HG03135 (cell line): ENCODE data around the gene FRMD4B.
"Not testable (repeated sequence)": the region's sequence is repeated elsewhere in the genome, so short reads cannot be mapped to it uniquely, and the experiment has no call there.

ENCODE experiments used
- ATAC-seq: cut with Tn5 transposase; IDR thresholded peaks from one replicate; pipeline ENCODE4 v1.9.1; 2021; ENCODE audit warnings: mild to moderate bottlenecking, moderate library complexity; ENCODE audit not compliant: unreplicated experiment

FRMD4B gene

DNA sequence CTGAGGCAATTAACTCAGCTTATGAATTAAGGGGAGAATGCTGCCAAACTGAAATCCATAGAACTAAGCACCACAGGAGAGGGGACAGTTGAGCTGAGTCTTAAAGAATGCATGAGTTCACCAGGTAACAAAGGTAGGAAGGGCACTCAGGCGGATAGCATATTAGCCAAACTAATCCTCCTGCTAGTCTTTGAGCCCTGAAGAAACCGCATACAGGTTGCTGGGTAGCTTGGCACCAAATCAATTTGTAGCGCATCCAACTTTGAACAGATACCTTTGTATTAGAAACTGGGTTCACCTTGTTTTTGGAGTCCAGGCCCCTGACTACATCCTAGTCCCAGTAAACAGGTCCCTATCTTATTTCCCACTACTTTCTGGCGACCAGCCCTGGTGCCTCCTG lies 93.7 kb downstream of the FRMD4B start:
- no peak for ATAC-seq

DNA sequence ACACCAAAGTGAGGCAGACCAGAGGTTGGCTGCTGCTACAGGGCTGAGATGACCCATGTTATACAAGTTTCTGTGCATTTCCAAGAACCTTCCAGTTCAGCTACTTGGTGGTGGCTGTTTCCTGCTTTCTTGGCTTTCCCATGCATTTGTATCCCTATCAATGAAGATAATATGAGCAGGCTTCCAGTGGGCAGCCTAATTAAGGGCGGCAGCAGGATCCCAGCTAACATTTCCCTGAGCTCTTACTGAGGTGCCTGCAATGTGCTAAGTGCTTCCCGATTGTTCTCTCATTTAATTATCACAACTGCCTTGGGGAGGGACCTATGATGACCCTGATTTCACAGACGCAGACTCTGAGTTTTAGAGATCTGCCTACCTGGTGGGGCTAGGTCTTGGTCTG lies 95.5 kb downstream of the FRMD4B start:
- ATAC-seq: no peak

DNA sequence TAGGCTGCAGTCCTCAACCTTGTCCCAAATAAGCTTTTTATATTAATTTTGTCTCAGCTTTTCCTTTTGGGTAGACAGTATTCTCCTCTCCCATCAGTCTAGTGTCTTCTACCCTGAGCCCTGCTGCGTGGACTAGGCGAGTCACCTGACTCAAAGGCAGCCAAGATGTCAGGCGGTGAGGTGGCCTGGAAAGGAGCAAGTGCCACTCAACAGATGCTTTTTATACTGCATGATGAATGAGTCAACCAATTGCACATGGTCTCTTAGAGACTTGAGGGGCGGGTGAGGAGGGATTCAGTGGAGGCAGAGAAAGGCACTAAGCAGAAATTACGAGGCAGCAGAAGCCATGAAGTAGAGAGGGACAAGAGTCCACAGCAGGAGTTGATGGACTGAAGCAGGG lies 95.9 kb downstream of the FRMD4B start:
- ATAC-seq: no peak

DNA sequence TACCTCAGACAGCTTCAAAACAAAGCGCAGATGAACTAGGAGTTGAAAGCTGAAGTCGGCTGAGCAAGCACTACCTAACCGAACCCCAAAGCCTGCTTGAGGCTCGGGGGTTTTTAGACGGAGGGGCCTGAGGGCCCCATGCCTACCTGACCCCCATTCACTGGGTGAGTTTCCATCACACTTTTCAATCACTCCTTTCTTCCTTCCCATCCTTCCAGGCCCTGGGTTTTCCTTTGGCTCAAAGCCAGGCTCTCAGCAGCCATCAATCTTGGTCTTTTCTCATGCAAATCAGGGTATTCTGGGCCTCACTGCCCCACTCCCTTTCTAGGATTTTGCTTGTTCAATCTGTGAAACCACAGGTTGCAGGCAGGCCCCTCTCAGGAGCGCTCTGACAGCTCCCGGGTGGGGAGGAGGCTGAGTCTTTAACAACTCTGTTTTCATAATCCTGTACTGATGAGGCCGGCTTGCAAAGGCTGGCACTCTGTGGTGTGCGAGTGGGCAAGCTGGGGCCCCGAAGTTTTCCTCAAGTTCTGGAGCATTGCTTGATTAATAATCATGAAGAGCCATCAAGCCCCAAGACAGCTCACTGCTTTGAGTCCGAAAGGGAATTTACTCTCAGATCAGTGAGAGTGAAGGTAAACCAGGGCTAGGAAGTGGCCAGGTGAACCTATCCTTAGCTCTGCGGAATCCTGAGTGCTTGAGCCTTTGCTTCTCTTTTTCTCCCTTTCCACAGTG lies 97.6 kb downstream of the FRMD4B start:
- no peak for ATAC-seq

DNA sequence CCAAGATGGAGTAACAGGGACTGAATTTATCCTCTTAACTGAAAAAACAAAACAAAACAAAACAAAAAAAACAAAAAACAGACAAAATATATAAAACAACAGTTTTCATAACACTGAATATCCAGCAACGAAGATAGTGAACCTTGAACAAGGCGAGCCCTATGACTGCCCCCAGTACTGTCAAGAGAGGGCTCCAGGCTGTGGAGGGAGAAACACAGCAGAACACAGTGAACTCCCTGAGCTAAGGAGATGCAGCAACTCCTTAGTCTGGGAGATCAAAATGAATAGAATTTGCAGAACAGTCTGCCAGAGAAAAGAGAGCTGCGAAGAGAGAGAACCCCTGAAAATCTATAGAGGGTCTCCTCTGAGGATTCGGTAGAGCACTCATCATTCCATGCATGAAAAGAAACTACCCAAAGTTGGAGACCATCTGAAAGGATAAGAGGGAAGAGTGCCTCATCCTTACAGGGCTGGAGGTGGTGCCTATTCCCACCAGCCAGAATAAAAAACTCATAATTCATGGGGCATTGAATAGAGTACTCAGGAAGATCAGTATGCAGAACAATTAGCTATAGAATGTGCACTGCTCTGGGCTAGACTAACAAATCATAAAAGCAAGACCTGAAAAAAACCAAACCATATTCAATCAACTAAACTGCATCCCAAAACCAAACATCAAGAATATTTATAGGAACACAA lies 101.8 kb downstream of the FRMD4B start:
- no peak for ATAC-seq

DNA sequence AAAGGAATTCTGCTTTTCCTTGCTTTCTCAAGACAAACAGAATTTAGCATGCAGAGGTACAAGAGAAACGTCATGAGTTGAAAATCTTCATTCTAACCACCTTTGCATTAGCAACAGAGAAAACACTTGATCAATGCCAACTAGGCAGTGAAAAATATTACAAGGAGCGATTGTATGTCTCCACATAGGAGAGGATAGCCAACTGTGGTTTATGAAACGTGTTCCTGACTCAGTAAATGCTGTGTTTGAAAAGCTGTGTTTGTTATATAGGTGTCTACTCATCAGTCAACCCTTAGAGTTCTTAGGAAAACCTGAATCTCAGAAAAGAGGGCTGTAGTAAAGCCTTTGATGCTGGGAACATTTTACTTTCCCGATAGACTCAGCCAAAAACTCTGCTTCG lies 102.4 kb downstream of the FRMD4B start:
- no peak for ATAC-seq

DNA sequence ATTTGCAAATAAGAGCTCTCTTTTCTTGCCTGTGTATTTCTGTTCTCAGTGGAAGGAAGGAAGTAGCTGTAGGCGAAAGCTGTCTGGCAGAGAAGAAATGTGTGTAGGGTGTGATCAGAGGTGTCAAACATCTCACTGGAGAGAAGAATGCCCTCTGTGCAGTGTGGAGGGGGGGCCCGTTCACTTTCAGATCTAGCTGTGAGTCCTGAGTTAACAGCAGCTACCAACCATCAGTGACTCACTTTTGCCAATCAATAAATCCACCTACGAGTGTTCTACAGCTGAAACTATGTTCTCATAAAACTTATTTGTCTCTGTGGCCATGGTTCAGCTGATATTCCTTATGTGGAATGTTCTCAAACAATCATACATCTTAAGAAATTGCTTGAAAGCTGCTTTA lies 103.7 kb downstream of the FRMD4B start:
- ATAC-seq: no peak

DNA sequence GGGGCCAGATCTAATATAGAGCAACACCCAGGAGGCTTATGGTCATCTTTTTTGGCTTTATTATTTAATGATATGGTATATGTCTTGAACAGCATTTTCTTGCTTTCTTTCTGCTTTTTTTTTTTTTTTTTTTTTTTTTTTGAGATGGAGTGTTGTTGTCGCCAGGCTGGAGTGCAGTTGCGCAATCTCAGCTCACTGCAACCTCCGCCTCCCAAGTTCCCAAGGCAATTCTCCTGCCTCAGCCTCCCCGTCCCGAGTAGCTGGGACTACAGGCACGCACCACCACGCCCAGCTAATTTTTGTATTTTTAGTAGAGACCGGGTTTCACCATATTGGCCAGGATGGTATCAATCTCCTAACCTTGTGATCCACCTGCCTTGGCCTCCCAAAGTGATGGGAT lies 108.5 kb downstream of the FRMD4B start:
- not testable (repeated sequence) for ATAC-seq

DNA sequence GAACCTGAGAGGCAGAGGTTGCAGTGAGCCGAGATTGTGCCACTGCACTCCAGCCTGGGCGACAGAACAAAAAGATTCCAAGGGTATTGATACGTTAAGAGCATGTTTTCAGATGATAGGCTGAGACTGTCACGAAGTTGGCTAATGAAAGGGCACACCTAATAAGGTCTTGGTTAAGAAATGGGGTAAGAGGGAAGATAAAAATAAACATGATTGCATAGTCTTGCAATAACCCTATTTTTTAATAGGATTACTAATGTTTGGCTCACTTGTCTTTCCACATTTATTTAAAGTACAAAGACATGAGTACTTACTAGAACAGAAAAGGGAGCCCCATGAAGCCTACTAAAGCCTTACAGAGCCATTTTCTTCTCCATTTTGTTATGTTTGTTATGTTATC lies 109.0 kb downstream of the FRMD4B start:
- ATAC-seq: no peak

DNA sequence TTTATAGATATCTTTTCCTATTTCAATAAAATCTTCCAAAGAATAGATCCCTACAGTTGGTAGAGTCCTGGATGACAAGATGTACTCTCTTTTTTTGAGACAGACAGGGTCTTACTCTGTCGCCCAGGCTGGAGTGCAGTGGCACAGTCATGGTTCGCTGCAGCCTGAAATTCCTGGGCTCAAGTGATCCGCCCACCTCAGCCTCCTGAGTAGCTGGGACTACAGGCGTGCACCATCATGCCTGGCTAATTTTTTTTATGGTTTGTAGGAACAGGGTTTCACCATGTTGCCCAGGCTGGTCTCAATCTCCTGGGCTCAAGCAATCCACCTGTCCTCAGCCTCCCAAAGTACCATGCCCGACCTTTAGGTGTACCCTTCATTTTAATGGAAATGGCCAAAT lies 109.7 kb downstream of the FRMD4B start:
- not testable (repeated sequence) for ATAC-seq

DNA sequence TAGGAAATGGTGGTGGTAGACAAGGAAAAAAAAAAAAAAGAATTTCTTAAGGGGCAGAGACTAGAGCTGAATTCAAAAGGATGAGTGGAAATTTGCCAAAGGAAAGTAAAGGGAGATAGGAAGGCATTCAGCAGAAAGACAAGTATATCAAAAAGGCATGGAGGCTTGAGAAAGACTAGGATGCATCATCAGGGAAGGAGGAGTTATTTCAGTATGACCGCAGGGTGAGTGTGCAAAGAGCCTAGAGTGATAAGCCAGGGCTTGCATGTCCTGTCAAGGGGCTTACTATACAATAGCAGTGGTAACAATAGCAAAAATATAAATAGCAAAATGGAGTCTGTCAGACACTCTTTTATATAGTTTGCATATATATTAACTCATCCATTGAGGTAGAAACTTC lies 112.0 kb downstream of the FRMD4B start:
- no peak for ATAC-seq

DNA sequence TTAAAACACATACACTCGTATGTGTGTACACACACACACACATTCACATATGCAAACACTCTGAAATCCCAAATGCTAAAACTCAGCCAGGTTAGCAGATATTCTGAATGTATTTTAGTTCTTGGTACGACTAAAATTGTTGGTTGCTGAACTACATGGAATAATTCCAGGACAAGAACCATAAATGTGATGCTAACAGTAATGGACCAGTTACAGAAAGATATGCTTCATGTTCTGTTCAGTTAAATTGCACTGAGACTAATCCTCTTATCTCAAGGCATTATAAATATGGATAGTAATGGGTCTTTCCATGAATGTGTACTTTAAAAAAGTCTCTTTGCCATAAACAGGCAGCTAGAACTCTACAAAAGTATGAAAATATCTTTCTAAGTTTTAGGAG lies 113.3 kb downstream of the FRMD4B start:
- ATAC-seq: no peak

DNA sequence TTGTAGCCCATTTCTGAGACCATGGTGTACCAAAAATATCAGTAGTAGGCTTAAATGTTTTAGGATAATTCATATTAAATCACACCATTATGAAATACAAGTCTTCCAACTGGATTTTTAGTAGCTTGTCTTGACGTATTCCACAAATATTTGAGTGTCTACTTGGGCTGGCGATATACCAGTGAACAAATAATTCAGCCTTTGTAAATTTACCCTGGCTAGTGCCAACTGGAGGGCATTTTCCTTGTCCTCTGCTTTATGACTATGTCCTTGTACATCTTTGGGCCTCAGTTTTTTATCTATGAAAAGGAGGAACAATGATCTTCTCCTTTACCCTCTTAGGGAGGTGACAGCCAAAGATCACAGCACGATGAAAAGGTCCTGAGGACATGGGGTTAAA lies 114.8 kb downstream of the FRMD4B start:
- no peak for ATAC-seq

DNA sequence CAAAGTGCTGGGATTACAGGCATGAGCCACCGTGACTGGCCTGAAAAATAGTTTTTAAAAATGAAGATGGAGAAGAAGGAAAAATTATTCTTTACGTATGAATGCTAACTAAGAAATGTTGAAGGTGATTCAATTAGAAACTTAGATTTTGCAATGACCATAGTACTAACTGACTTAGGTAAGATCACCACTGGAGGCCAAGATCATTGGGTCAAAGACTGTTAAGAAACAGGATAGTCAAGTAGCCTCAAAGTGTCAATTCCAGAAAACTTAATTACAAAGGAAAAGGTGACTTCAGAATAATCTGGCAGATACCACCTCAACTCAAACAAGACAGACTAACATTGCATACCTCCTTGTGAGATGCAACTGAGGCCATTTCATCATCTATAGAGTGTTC lies 119.3 kb downstream of the FRMD4B start:
- ATAC-seq: no peak

DNA sequence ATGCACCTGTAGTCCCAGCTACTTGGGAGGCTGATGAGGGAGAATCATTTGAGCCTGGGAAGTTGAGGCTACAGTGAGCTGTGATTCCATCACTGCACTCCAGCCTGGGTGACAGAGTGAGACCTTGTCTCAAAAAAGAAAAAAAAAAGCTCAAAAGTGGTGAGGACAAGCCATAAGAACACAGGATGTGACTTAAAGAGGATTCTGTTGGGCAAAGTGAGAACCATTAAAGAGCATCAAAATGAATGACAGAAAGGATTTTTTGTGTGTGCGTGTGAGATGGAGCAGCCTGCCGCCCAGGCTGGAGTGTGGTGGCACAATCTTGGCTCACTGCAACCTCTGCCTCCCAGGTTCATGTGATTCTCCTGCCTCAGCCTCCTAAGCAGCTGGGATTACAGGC lies 119.8 kb downstream of the FRMD4B start:
- ATAC-seq: not testable (repeated sequence)

DNA sequence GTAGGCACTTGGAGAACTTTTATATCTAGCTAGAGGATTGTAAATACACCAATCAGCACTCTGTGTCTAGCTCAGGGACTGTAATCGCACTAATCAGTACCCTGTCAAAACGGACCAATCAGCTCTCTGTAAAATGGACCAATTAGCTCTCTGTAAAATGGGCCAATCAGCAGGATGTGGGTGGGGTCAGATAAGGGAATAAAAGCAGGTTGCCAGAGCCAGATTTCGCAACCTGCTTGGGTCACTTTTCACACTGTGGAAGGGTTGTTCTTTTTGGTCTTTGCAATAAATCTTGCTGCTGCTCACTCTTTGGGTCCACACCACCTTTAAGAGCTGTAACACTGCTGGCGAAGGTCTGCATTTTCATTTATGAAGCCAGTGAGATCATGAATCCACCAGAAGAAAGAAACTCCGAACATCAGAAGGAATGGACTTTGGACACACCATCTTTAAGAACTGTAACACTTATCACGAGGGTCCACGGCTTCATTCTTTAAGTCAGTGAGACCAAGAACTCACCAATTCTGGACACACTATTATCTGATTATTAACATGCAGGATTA lies 125.0 kb downstream of the FRMD4B start:
- not testable (repeated sequence) for ATAC-seq

DNA sequence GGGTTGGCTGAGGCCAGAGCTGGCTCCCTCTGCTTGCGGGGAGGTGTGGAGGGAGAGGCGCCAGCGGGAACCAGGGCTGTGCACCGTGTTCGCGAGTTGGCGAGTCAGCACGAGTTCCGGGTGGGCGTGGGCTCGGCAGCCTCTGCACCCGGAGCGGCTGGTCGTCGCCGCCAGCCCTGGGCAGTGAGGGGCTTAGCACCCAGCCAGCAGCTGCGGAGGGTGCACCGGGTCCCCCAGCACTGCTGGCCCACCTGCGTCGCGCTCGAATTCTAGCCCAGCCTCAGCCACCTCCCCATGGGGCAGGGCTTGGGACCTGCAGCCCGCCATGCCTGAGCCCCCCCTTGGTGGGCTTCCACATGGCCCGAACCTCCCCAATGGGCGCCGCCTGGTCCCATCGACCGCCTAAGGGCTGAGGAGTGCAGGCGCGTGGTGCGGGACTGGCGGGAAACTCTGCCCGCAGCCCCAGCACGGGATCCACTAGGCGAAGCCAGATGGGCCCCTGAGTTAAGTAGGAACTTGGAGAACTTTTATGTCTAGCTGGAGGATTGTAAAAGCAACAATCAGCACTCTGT lies 125.6 kb downstream of the FRMD4B start:
- no peak for ATAC-seq

DNA sequence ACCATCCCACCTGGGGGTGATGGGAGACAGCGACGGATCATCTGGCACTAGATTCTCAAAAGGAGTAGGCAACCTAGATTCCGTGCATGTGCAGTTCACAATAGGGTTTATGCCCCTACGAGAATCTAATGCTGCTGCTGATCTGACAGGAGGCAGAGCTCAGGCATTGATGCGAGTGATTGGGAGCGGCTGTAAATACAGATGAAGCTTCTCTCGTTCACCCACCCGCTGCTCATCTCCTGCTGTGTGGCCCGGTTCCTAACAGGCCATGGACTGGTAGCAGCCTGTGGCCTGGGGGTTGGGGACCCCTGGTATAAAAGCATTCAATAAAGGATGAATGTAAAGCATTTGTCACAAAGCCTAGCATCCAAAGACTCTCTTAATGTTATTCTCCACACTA lies 126.8 kb downstream of the FRMD4B start:
- no peak for ATAC-seq

DNA sequence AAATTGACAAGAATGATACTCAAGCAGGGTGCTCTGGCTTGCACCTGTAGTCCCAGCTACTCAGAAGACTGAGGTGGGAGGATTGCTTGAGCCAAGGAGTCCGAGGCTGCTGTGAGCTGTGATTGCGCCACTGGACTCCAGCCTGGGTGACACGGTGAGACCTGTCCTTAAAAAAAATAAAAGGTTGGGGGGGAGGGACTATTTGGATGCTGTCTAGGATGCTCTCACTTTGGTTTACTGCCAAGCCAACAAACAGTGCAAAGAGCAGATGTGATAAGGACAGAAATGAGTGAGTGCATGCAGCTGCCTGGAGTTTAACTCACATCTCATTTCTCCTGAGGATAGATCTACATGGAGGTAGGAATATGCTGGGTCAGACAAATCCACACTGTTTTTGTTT lies 130.0 kb downstream of the FRMD4B start:
- ATAC-seq: no peak

DNA sequence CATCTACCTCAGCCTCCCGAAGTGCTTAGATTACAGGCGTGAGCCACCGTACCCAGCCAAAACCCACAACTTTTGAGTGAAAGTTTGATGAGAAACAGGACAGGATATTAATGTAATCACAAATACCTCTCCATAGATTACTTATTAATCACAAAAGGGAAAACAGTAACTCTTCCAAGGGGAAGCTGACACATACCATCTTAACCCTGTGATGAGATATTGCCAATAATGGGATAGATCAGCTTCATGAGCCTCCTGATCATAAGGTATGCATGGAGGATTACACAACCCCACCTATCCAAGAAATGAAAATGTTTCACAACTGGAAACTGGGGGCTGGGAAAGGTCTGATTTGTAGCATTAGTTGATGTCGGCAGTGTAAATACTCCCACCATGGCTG lies 131.5 kb downstream of the FRMD4B start:
- ATAC-seq: no peak

DNA sequence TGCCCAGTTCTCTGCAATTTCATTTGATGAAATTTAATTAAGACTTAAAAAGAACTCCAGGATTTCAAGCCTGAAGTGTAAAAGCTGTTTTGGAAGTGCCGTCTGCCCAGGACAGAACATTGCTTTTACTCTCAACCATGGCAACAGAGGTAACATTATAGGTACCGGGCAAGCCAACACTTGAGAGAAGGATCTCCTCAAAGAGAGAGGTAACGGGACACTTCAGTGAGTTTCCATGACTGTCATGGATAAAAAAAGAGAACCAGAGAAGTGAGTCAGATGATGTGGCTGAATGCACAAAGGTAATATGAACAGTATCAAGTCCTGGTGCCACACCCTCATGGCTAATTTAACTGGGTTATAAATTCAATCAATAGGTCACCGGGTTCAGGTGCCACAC lies 133.3 kb downstream of the FRMD4B start:
- ATAC-seq: no peak

DNA sequence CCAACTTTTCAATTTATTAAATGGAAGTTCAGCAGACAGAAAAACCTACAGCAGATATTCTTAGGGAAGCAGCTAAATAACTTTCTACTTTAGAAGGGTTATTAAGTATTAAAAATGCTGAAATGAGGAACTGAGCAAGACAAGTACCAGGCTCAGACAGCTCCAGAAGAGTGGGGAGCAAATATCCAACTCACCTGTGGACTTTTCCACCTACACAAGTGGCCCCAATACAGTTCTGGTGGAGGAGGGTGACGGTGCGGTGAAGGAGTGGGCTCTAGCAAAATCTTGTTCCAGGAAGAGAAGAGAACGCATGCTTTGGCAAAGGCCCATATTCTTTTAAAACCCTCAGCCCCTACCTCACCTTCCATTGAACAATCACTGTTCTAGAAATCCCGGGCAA lies 133.7 kb downstream of the FRMD4B start:
- no peak for ATAC-seq
